Left lung (tissue), 10 donors: ENCODE results near the gene BAIAP2L1. TPM values are rescaled to one million over a fixed set of nuclear protein-coding genes. Genes with fewer than 3 reads are reported as not detected.

ENCODE experiments used
- ATAC-seq: fragments of 200-7000 bp; cut with Tn5 transposase; one replicate; pipeline ENCODE4 v1.9.1; 2020; ENCODE audit warnings: moderate library complexity
- DNase-seq, 4 donors: peaks; one replicate each; pipeline ENCODE4 v3.0.0-alpha.2; 2013 to 2020
- H3K27ac ChIP-seq, 2 donors: fragments of 200-600 bp; sonication (generic) in 1 of 2; one replicate each; pipeline versions ENCODE4 v1.5.0 to v1.8.0; 2020 to 2021
- H3K27me3 ChIP-seq, 2 donors: fragments of 200-600 bp; sonication (generic) in 1 of 2; one replicate each; pipeline versions ENCODE4 v1.5.0 to v1.8.0; 2020 to 2021
- H3K36me3 ChIP-seq, 2 donors: fragments of 200-600 bp; sonication (generic) in 1 of 2; one replicate each; pipeline versions ENCODE4 v1.5.0 to v1.8.0; 2020 to 2021
- H3K4me1 ChIP-seq, 2 donors: fragments of 200-600 bp; one replicate each; pipeline ENCODE4 v1.8.0; 2021
- H3K4me3 ChIP-seq, 2 donors: fragments of 200-600 bp; sonication (generic) in 1 of 2; one replicate each; pipeline versions ENCODE4 v1.5.0 to v1.8.0; 2020 to 2021; ENCODE audit warnings: mild to moderate bottlenecking in 1 of 2
- H3K9me3 ChIP-seq, 2 donors: fragments of 200-600 bp; sonication (generic) in 1 of 2; one replicate each; pipeline versions ENCODE4 v1.5.0 to v1.8.0; 2020 to 2021
- intact Hi-C, 2 donors: fragments of 100-400 bp; cut with DNase I; formaldehyde crosslinking; loops; one replicate each; pipeline versions ENCODE4 v1.11.2 to v1.14.2; 2022
- polyA plus RNA-seq, 6 donors: library from polyadenylated mRNA; unstranded; fragments of 120-200 nt; gene quantifications; one replicate each; pipeline ENCODE4 v1.2.1, GENCODE V29; 2013; ENCODE audit not compliant: insufficient read length in 6 of 6
- total RNA-seq, 2 donors: library from RNA; stranded (reverse); fragmentation: NEBNext Ultra II Directional; extraction: Animal tissue kit (Norgen Biotek cat#: 25700); gene quantifications; one replicate each; pipeline ENCODE4 v1.2.1, GENCODE V29; 2021
- TF ChIP-seq, protein P1 (sequence below), 2 donors: fragments of 200-600 bp; sonication (generic) in 1 of 2; IDR thresholded peaks; one replicate each; pipeline versions ENCODE4 v1.5.0 to v1.8.0; 2021; ENCODE audit warnings: antibody characterized with exemption in 2 of 2
- donor health status: DM: no; HTN: yes; CAD: no.
- donor health status: DM: no; HTN: no; CAD: no.

Gene BAIAP2L1
- total and polyA plus RNA-seq, 8 donors, result 16.6 to 31.8 (median 20.9) TPM

- H3K27ac ChIP-seq, result no peak overlapping the region
- no peak for ATAC-seq
- intact Hi-C loops, result no loop called here
- TF ChIP-seq, protein P1, sequence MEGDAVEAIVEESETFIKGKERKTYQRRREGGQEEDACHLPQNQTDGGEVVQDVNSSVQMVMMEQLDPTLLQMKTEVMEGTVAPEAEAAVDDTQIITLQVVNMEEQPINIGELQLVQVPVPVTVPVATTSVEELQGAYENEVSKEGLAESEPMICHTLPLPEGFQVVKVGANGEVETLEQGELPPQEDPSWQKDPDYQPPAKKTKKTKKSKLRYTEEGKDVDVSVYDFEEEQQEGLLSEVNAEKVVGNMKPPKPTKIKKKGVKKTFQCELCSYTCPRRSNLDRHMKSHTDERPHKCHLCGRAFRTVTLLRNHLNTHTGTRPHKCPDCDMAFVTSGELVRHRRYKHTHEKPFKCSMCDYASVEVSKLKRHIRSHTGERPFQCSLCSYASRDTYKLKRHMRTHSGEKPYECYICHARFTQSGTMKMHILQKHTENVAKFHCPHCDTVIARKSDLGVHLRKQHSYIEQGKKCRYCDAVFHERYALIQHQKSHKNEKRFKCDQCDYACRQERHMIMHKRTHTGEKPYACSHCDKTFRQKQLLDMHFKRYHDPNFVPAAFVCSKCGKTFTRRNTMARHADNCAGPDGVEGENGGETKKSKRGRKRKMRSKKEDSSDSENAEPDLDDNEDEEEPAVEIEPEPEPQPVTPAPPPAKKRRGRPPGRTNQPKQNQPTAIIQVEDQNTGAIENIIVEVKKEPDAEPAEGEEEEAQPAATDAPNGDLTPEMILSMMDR (IDR thresholded peaks at IDR 0.05), result no peak
- no peaks in the 10 kb centered on the region for H3K9me3 ChIP-seq
- no peaks in the 10 kb centered on the region for H3K27me3 ChIP-seq
- peaks cover 0 to 28% of the 10 kb centered on the region in 2 donors for H3K4me1 ChIP-seq
- peaks cover 0 to 82% of the 10 kb centered on the region in 2 donors for H3K36me3 ChIP-seq
- no peak for DNase-seq
- no peak overlapping the region for H3K4me3 ChIP-seq
These were observed 159.1 kb downstream of the BAIAP2L1 start for GRCh38 chr7:98241674-98242241.

Other genes starting within 250 kb of the BAIAP2L1 start
- gene BHLHA15, start 189.7 kb downstream of the BAIAP2L1 start, total RNA-seq, result 1 to 10 TPM in 1 of 2 donors, under 1 TPM in 1; 0.87 to 2.4 TPM
- gene BHLHA15, start 189.7 kb downstream of the BAIAP2L1 start, polyA plus RNA-seq, result under 1 TPM in 5 of 6 donors, not detected in 1; 0.44 to 0.98 (median 0.84) TPM
- gene TECPR1, start 148.9 kb downstream of the BAIAP2L1 start, total RNA-seq, result 10 to 100 TPM; 40.0 to 67.4 TPM
- gene TECPR1, start 148.9 kb downstream of the BAIAP2L1 start, polyA plus RNA-seq, result 10 to 100 TPM; 24.5 to 36.1 (median 27.6) TPM
- 100 to 1,000 TPM; 448 to 505 TPM for gene BRI3, start 119.4 kb downstream of the BAIAP2L1 start, total RNA-seq
- 100 to 1,000 TPM in 4 of 6 donors, 10 to 100 TPM in 2; 86.1 to 120 (median 105) TPM for gene BRI3, start 119.4 kb downstream of the BAIAP2L1 start, polyA plus RNA-seq
- 1 to 10 TPM; 1.3 TPM for gene NPTX2, start 216.2 kb upstream of the BAIAP2L1 start, total RNA-seq
- under 1 TPM; 0.18 to 0.53 (median 0.37) TPM for gene NPTX2, start 216.2 kb upstream of the BAIAP2L1 start, polyA plus RNA-seq